ENCODE data around the gene FBXO30.

The FBXO30 gene

GRCh38 chr6:145838305-145838704, 23.7 kb upstream of the FBXO30 start:
- H3K9ac ChIP-seq (ENCODE audit: low read depth, low read length) = no peak overlapping the region
- no peak overlapping the region for H3K4me2 ChIP-seq (ENCODE audit: low read length)
- no peaks in the 10 kb centered on the region for H3K36me3 ChIP-seq (ENCODE audit: insufficient read depth, low read length)
- no peaks in the 10 kb centered on the region for H3K9me3 ChIP-seq (replicated peaks; ENCODE audit: low read length)
- no peaks in the 10 kb centered on the region for H3K27me3 ChIP-seq (ENCODE audit: control insufficient read depth, insufficient read depth, low read length)
- H3K4me3 ChIP-seq (ENCODE audit: low read length) = no peak overlapping the region
- peaks cover 13% of the 10 kb centered on the region for H3K4me1 ChIP-seq (ENCODE audit: control insufficient read depth, insufficient read depth, low read length)

GRCh38 chr6:145836772-145837171, 22.2 kb upstream of the FBXO30 start:
- Histone ChIP-seq H3K9ac (ENCODE audit: low read depth, low read length) (no peak overlapping the region), H3K4me3 (ENCODE audit: low read length) (no peak overlapping the region), H3K27me3 (ENCODE audit: control insufficient read depth, insufficient read depth, low read length) (no peaks in the 10 kb centered on the region), H3K9me3 (replicated peaks; ENCODE audit: low read length) (no peaks in the 10 kb centered on the region), H3K4me2 (ENCODE audit: low read length) (no peak overlapping the region), H3K4me1 (ENCODE audit: control insufficient read depth, insufficient read depth, low read length) (peaks cover 13% of the 10 kb centered on the region), H3K36me3 (ENCODE audit: insufficient read depth, low read length) (no peaks in the 10 kb centered on the region)

- no peaks in the 10 kb centered on the region for H3K9me3 ChIP-seq (replicated peaks; ENCODE audit: low read length)
- peak overlapping the region; percentile 8 for H3K4me2 ChIP-seq (ENCODE audit: low read length)
- peaks cover 13% of the 10 kb centered on the region for H3K4me1 ChIP-seq (ENCODE audit: control insufficient read depth, insufficient read depth, low read length)
- no peak overlapping the region for H3K4me3 ChIP-seq (ENCODE audit: low read length)
- no peaks in the 10 kb centered on the region for H3K27me3 ChIP-seq (ENCODE audit: control insufficient read depth, insufficient read depth, low read length)
- H3K9ac ChIP-seq (ENCODE audit: low read depth, low read length) = no peak overlapping the region
- no peaks in the 10 kb centered on the region for H3K36me3 ChIP-seq (ENCODE audit: insufficient read depth, low read length)
Measured at GRCh38 chr6:145836170-145836569, 21.6 kb upstream of the FBXO30 start.

GRCh38 chr6:145830612-145831011, 16.0 kb upstream of the FBXO30 start:
- Histone ChIP-seq H3K4me2 (ENCODE audit: low read length) (no peak overlapping the region), H3K4me3 (ENCODE audit: low read length) (no peak overlapping the region), H3K4me1 (ENCODE audit: control insufficient read depth, insufficient read depth, low read length) (peaks cover 2% of the 10 kb centered on the region), H3K9me3 (replicated peaks; ENCODE audit: low read length) (no peaks in the 10 kb centered on the region), H3K9ac (ENCODE audit: low read depth, low read length) (no peak overlapping the region), H3K27me3 (ENCODE audit: control insufficient read depth, insufficient read depth, low read length) (no peaks in the 10 kb centered on the region), H3K36me3 (ENCODE audit: insufficient read depth, low read length) (no peaks in the 10 kb centered on the region)

- H3K4me2 ChIP-seq (ENCODE audit: low read length) = no peak overlapping the region
- H3K27me3 ChIP-seq (ENCODE audit: control insufficient read depth, insufficient read depth, low read length) = no peaks in the 10 kb centered on the region
- H3K4me3 ChIP-seq (ENCODE audit: low read length) = no peak overlapping the region
- no peaks in the 10 kb centered on the region for H3K4me1 ChIP-seq (ENCODE audit: control insufficient read depth, insufficient read depth, low read length)
- H3K9ac ChIP-seq (ENCODE audit: low read depth, low read length) = no peak overlapping the region
- H3K36me3 ChIP-seq (ENCODE audit: insufficient read depth, low read length) = no peaks in the 10 kb centered on the region
- no peaks in the 10 kb centered on the region for H3K9me3 ChIP-seq (replicated peaks; ENCODE audit: low read length)
Measured at GRCh38 chr6:145829950-145830349, 15.4 kb upstream of the FBXO30 start.

- H3K4me1 ChIP-seq (ENCODE audit: control insufficient read depth, insufficient read depth, low read length) = no peaks in the 10 kb centered on the region
- H3K9me3 ChIP-seq (replicated peaks; ENCODE audit: low read length) = no peaks in the 10 kb centered on the region
Measured at GRCh38 chr6:145829102-145829501, 14.5 kb upstream of the FBXO30 start.

GRCh38 chr6:145824344-145824743, 9.7 kb upstream of the FBXO30 start:
- no peak overlapping the region for H3K9ac ChIP-seq (ENCODE audit: low read depth, low read length)
- H3K4me3 ChIP-seq (ENCODE audit: low read length) = no peak overlapping the region
- H3K4me2 ChIP-seq (ENCODE audit: low read length) = no peak overlapping the region
- H3K27me3 ChIP-seq (ENCODE audit: control insufficient read depth, insufficient read depth, low read length) = no peaks in the 10 kb centered on the region
- no peaks in the 10 kb centered on the region for H3K9me3 ChIP-seq (replicated peaks; ENCODE audit: low read length)
- no peaks in the 10 kb centered on the region for H3K4me1 ChIP-seq (ENCODE audit: control insufficient read depth, insufficient read depth, low read length)
- H3K36me3 ChIP-seq (ENCODE audit: insufficient read depth, low read length) = no peaks in the 10 kb centered on the region

More at GRCh38 chr6:145829102-145829501, 14.5 kb upstream of the FBXO30 start:
- no peak overlapping the region for H3K4me2 ChIP-seq (ENCODE audit: low read length)
- no peaks in the 10 kb centered on the region for H3K27me3 ChIP-seq (ENCODE audit: control insufficient read depth, insufficient read depth, low read length)
- H3K4me3 ChIP-seq (ENCODE audit: low read length) = no peak overlapping the region
- H3K9ac ChIP-seq (ENCODE audit: low read depth, low read length) = no peak overlapping the region
- H3K36me3 ChIP-seq (ENCODE audit: insufficient read depth, low read length) = no peaks in the 10 kb centered on the region

GRCh38 chr6:145823328-145823944, 8.8 kb upstream of the FBXO30 start:
- Histone ChIP-seq H3K9ac (ENCODE audit: low read depth, low read length) (no peak overlapping the region), H3K4me3 (ENCODE audit: low read length) (no peak overlapping the region), H3K36me3 (ENCODE audit: insufficient read depth, low read length) (no peaks in the 10 kb centered on the region), H3K27me3 (ENCODE audit: control insufficient read depth, insufficient read depth, low read length) (no peaks in the 10 kb centered on the region), H3K4me2 (ENCODE audit: low read length) (no peak overlapping the region), H3K4me1 (ENCODE audit: control insufficient read depth, insufficient read depth, low read length) (no peaks in the 10 kb centered on the region), H3K9me3 (replicated peaks; ENCODE audit: low read length) (no peaks in the 10 kb centered on the region)

GRCh38 chr6:145822456-145822855, 7.9 kb upstream of the FBXO30 start:
- Histone ChIP-seq H3K4me3 (ENCODE audit: low read length) (no peak overlapping the region), H3K27me3 (ENCODE audit: control insufficient read depth, insufficient read depth, low read length) (no peaks in the 10 kb centered on the region), H3K9ac (ENCODE audit: low read depth, low read length) (no peak overlapping the region), H3K9me3 (replicated peaks; ENCODE audit: low read length) (no peaks in the 10 kb centered on the region), H3K36me3 (ENCODE audit: insufficient read depth, low read length) (no peaks in the 10 kb centered on the region), H3K4me2 (ENCODE audit: low read length) (no peak overlapping the region), H3K4me1 (ENCODE audit: control insufficient read depth, insufficient read depth, low read length) (no peaks in the 10 kb centered on the region)

- Histone ChIP-seq H3K4me2 (ENCODE audit: low read length) (no peak overlapping the region), H3K4me3 (ENCODE audit: low read length) (no peak overlapping the region), H3K4me1 (ENCODE audit: control insufficient read depth, insufficient read depth, low read length) (peaks cover 10% of the 10 kb centered on the region), H3K9ac (ENCODE audit: low read depth, low read length) (no peak overlapping the region), H3K36me3 (ENCODE audit: insufficient read depth, low read length) (no peaks in the 10 kb centered on the region), H3K9me3 (replicated peaks; ENCODE audit: low read length) (no peaks in the 10 kb centered on the region), H3K27me3 (ENCODE audit: control insufficient read depth, insufficient read depth, low read length) (no peaks in the 10 kb centered on the region)
Measured at GRCh38 chr6:145819994-145820393, 5.4 kb upstream of the FBXO30 start.

- H3K9ac ChIP-seq (ENCODE audit: low read depth, low read length) = no peak overlapping the region
- peaks cover 10% of the 10 kb centered on the region for H3K4me1 ChIP-seq (ENCODE audit: control insufficient read depth, insufficient read depth, low read length)
- no peaks in the 10 kb centered on the region for H3K9me3 ChIP-seq (replicated peaks; ENCODE audit: low read length)
- no peak overlapping the region for H3K4me3 ChIP-seq (ENCODE audit: low read length)
- H3K36me3 ChIP-seq (ENCODE audit: insufficient read depth, low read length) = no peaks in the 10 kb centered on the region
- no peaks in the 10 kb centered on the region for H3K27me3 ChIP-seq (ENCODE audit: control insufficient read depth, insufficient read depth, low read length)
- H3K4me2 ChIP-seq (ENCODE audit: low read length) = no peak overlapping the region
Measured at GRCh38 chr6:145818796-145819195, 4.2 kb upstream of the FBXO30 start.

- no peak overlapping the region for H3K4me3 ChIP-seq (ENCODE audit: low read length)
- H3K36me3 ChIP-seq (ENCODE audit: insufficient read depth, low read length) = no peaks in the 10 kb centered on the region
- no peak overlapping the region for H3K9ac ChIP-seq (ENCODE audit: low read depth, low read length)
- no peaks in the 10 kb centered on the region for H3K9me3 ChIP-seq (replicated peaks; ENCODE audit: low read length)
- no peak overlapping the region for H3K4me2 ChIP-seq (ENCODE audit: low read length)
- H3K27me3 ChIP-seq (ENCODE audit: control insufficient read depth, insufficient read depth, low read length) = no peaks in the 10 kb centered on the region
- peaks cover 22% of the 10 kb centered on the region for H3K4me1 ChIP-seq (ENCODE audit: control insufficient read depth, insufficient read depth, low read length)
Measured at GRCh38 chr6:145816392-145816791, 1.8 kb upstream of the FBXO30 start.
